ENCODE measurements around the gene VEGFA.

Gene VEGFA

DNA sequence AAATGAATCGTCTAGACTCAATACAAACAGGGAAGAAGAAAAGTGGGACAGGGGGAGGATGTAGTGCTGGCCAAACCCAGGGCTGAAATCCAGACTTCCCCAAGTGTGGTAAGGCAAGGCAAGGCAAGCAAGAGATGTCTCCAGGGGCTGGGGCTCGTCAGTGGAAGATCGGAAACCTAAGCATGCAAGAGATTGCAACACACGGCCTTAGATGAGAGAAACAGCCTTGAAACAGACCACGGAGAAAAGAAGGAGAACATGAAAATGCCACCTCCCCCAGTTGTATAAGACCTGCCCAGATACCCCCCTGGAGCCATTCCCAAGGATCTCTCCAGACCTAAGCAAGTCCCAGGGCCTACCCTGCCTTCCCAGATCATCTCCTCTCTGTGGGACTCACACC lies 20.0 kb downstream of the VEGFA start:
- TF ChIP-seq, protein P1, sequence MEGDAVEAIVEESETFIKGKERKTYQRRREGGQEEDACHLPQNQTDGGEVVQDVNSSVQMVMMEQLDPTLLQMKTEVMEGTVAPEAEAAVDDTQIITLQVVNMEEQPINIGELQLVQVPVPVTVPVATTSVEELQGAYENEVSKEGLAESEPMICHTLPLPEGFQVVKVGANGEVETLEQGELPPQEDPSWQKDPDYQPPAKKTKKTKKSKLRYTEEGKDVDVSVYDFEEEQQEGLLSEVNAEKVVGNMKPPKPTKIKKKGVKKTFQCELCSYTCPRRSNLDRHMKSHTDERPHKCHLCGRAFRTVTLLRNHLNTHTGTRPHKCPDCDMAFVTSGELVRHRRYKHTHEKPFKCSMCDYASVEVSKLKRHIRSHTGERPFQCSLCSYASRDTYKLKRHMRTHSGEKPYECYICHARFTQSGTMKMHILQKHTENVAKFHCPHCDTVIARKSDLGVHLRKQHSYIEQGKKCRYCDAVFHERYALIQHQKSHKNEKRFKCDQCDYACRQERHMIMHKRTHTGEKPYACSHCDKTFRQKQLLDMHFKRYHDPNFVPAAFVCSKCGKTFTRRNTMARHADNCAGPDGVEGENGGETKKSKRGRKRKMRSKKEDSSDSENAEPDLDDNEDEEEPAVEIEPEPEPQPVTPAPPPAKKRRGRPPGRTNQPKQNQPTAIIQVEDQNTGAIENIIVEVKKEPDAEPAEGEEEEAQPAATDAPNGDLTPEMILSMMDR (IDR thresholded peaks at IDR 0.05; ENCODE audit: low read depth, low read length) = no peak
- no peak overlapping the region for H3K4me3 ChIP-seq (ENCODE audit: low read depth, low read length)
- in situ Hi-C loops (cut with HindIII; ENCODE audit: low sequenced_read_pairs) = no loop called here
- DNase-seq (ENCODE audit: low read depth, low spot score) = no peak

DNA sequence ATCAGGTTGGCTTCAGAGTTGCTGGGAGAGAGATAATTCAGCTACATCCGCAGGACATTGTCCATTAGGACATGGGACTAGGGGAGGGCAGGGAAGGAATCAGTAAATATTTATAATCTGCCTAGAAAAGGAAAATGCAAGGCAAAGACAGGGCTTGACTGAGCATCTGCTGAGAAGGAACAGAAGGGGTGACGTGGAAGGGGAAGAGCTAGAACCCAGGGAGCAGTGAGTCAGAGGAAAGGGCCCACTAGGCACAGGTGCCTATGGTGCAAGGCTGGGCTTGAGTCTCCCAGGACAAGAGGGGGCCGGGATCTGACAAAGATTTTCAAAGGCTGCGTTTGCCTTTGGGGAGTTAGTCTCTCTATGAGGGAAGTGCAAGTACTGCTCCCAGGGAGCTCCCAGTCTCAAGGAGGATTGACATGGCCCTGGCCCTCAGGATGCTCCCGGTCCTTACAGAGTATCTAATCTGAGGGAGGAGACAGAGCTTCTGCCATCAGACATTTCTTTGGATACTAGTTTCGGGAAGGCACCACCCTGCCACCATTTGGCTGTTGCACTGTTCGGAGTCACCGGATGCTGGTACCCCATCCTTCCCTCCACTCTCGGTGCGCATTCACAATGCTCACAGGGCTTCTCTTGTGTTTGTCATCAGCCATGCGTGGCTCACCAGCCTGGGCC lies 21.9 kb downstream of the VEGFA start:
- TF ChIP-seq, protein P1 (IDR thresholded peaks at IDR 0.05; ENCODE audit: low read depth, low read length) = no peak
- H3K4me3 ChIP-seq (ENCODE audit: low read depth, low read length) = no peak overlapping the region
- no peak for DNase-seq (ENCODE audit: low read depth, low spot score)
- in situ Hi-C loops (cut with HindIII; ENCODE audit: low sequenced_read_pairs) = no loop called here

DNA sequence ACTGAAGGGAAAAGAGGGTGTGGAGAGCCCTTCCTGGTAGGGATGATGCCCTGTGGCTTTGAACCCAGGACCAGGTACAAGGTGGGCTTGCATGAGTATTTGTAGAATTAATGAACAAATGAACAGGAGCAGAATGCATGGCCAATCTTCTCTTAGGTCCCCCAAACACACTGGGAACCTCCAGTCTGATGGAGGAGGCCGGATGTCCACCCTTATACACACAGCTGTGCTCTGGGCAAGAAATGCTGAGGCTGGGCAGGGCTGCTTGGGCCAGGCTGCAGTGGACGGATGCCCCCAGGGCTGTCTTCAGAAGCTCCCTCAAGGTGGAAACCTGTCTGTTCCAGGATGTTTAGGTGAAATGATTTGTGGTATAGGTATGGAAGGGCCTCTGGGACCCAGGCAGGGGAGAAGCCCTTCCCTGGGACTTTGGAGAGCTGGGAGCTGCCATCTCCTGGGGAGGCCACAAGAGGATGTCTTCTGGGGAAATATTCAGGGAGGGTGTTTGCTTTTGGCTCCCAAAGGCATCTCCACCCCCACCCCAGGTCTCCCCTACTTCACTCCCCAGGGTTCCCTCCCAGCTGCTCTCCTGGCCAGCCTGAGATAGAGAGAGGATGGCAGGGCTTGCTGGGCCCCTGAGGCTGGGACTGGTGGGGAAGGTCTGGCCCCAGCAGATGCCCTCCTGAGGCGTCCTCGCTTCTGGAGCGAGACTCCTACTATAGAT lies 23.3 kb downstream of the VEGFA start:
- TF ChIP-seq, protein P1 (IDR thresholded peaks at IDR 0.05; ENCODE audit: low read depth, low read length) = no peak
- H3K4me3 ChIP-seq (ENCODE audit: low read depth, low read length) = no peak overlapping the region
- no peak for DNase-seq (ENCODE audit: low read depth, low spot score)
- in situ Hi-C loops (cut with HindIII; ENCODE audit: low sequenced_read_pairs) = no loop called here

DNA sequence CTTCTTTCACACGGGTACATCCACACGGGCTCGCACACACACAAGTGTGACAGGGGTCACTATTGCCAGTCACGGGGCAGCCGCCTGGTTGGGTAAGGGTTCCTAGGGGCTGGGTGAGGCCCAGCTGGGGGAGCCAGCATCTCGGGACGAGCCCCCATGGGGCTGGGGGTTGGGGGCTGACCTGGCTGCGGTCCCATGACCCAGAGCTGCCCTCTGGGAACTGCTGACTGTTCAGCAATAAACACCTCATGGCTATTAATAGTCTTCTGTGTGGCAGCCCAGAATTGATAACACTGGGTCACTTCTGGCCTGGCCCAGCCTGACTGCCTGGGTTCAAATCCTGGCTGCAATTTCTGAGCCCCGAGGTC lies 23.8 kb downstream of the VEGFA start:
- in situ Hi-C loops (cut with HindIII; ENCODE audit: low sequenced_read_pairs) = no loop called here
- no peak for DNase-seq (ENCODE audit: low read depth, low spot score)
- TF ChIP-seq, protein P1 (IDR thresholded peaks at IDR 0.05; ENCODE audit: low read depth, low read length) = no peak
- no peak overlapping the region for H3K4me3 ChIP-seq (ENCODE audit: low read depth, low read length)

DNA sequence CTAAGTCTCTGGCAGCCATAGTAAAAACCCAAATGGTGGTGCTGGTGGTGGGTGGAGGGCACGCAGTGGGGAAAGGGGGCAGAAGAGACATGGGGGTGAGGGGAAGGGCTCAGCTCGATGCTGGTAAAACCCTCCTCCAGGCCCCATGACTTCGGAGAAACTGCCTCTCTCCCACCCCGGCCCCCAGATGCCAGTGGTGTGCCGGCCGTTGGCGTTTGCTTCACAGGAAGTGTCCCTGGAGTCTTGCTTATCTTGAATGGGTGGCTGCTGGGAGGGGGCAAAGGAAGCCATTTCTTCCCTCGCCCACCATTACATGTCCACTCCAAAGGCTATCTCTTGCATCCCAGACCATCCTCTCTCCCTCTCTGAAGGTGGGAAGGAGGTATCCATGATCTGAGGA lies 25.4 kb downstream of the VEGFA start:
- TF ChIP-seq, protein P1 (IDR thresholded peaks at IDR 0.05; ENCODE audit: low read depth, low read length) = no peak
- no peak overlapping the region for H3K4me3 ChIP-seq (ENCODE audit: low read depth, low read length)
- in situ Hi-C loops (cut with HindIII; ENCODE audit: low sequenced_read_pairs) = no loop called here
- no peak for DNase-seq (ENCODE audit: low read depth, low spot score)

DNA sequence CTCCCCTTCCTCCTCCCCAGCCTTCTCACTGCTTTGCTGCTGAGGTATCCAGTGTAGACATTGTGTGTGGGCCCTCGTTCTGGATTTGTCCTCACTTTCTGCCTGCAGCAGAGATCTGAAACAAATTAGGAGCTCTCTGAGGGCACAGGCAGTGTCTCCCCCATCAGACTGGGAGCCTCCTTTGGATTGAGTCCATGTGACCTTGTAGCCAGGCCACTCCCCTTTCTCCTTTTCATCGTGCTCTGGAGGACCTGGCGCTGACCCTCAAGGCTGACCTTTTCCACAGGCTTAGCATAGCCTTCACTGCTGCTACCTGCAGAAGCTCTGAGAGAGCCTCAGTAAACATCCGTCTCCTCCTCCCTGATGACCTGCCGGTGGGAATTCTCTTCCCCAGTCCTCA lies 26.2 kb downstream of the VEGFA start:
- no peak for DNase-seq (ENCODE audit: low read depth, low spot score)
- no peak overlapping the region for H3K4me3 ChIP-seq (ENCODE audit: low read depth, low read length)
- in situ Hi-C loops (cut with HindIII; ENCODE audit: low sequenced_read_pairs) = no loop called here
- TF ChIP-seq, protein P1 (IDR thresholded peaks at IDR 0.05; ENCODE audit: low read depth, low read length) = no peak

Data from astrocyte of the spinal cord (primary cell).